Measurements from ENCODE around the gene EDNRB. TPM values are rescaled to one million over a fixed set of nuclear protein-coding genes. Genes with fewer than 3 reads are reported as not detected.

Gene EDNRB
- total and polyA plus RNA-seq, 2 experiments from 2014 or later, result 16.9 to 34.6 TPM

DNA sequence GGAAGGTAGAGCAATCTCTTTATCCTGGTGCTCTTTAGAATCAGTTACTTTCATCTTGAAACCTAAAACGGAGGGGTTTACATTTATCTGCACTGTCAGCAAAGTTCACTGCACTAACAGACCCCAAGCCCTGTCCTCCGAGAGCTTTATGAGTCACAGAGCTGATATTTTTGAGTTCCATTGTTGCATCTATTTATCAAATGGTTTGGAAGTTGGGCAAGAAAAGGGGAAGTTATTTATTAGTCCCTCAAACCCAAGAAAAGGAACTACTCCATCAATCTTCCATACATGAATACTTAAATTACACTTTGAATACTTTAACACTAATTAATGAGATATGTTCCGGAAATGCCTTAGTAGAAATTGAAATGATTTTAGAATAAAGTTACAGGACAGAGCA is 55.5 kb downstream of the EDNRB start:
- H4K20me1 ChIP-seq (ENCODE audit: insufficient read depth, poor library complexity, severe bottlenecking), result no peaks in the 10 kb centered on the region
- H3K4me2 ChIP-seq, result no peak overlapping the region
- no peaks in the 10 kb centered on the region for H3K27me3 ChIP-seq
- H3K9me2 ChIP-seq (replicated peaks; ENCODE audit: insufficient read depth), result no peaks in the 10 kb centered on the region
- H3K9me3 ChIP-seq (ENCODE audit: low read depth), result no peaks in the 10 kb centered on the region
- H3K36me3 ChIP-seq (replicated peaks; ENCODE audit: insufficient read depth, low read depth), result no peaks in the 10 kb centered on the region
- H2AFZ ChIP-seq, result no peak overlapping the region
- peaks cover 6% of the 10 kb centered on the region for H3K4me1 ChIP-seq (ENCODE audit: insufficient read depth)
- no peak for DNase-seq (ENCODE audit: low spot score)
- no peak for TF ChIP-seq EZH2 (IDR thresholded peaks at IDR 0.05; ENCODE audit: borderline replicate concordance)
- TF ChIP-seq, protein P1, sequence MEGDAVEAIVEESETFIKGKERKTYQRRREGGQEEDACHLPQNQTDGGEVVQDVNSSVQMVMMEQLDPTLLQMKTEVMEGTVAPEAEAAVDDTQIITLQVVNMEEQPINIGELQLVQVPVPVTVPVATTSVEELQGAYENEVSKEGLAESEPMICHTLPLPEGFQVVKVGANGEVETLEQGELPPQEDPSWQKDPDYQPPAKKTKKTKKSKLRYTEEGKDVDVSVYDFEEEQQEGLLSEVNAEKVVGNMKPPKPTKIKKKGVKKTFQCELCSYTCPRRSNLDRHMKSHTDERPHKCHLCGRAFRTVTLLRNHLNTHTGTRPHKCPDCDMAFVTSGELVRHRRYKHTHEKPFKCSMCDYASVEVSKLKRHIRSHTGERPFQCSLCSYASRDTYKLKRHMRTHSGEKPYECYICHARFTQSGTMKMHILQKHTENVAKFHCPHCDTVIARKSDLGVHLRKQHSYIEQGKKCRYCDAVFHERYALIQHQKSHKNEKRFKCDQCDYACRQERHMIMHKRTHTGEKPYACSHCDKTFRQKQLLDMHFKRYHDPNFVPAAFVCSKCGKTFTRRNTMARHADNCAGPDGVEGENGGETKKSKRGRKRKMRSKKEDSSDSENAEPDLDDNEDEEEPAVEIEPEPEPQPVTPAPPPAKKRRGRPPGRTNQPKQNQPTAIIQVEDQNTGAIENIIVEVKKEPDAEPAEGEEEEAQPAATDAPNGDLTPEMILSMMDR (IDR thresholded peaks at IDR 0.05; ENCODE audit: poor library complexity), result no peak
- TF ChIP-seq EZH2phosphoT487 (IDR thresholded peaks at IDR 0.05; ENCODE audit: low read depth, severe bottlenecking, unreplicated experiment), result no peak
- no peak overlapping the region for H3K4me3 ChIP-seq
- H3K79me2 ChIP-seq, result no peaks in the 10 kb centered on the region
- no peak overlapping the region for H3K27ac ChIP-seq
- 50% methylated on average over 3 of the region's 3 CpGs for WGBS (ENCODE audit: low lambda C conversion rate, missing lambda C conversion rate)

- Histone ChIP-seq H3K4me2 (no peak overlapping the region), H3K9me3 (ENCODE audit: low read depth) (no peaks in the 10 kb centered on the region), H2AFZ (no peak overlapping the region), H3K4me3 (no peak overlapping the region), H3K4me1 (ENCODE audit: insufficient read depth) (peaks cover 6% of the 10 kb centered on the region), H3K36me3 (replicated peaks; ENCODE audit: insufficient read depth, low read depth) (no peaks in the 10 kb centered on the region), H3K79me2 (no peaks in the 10 kb centered on the region), H3K27me3 (no peaks in the 10 kb centered on the region), H3K27ac (no peak overlapping the region), H4K20me1 (ENCODE audit: insufficient read depth, poor library complexity, severe bottlenecking) (no peaks in the 10 kb centered on the region), H3K9me2 (replicated peaks; ENCODE audit: insufficient read depth) (no peaks in the 10 kb centered on the region)
- 70% methylated on average over 3 of the region's 3 CpGs for WGBS (ENCODE audit: low lambda C conversion rate, missing lambda C conversion rate)
- TF ChIP-seq EZH2 (IDR thresholded peaks at IDR 0.05; ENCODE audit: borderline replicate concordance) (no peak), EZH2phosphoT487 (IDR thresholded peaks at IDR 0.05; ENCODE audit: low read depth, severe bottlenecking, unreplicated experiment) (no peak)
- TF ChIP-seq, protein P1 (IDR thresholded peaks at IDR 0.05; ENCODE audit: poor library complexity), result no peak
- no peak for DNase-seq (ENCODE audit: low spot score)
These were observed 56.9 kb downstream of the EDNRB start for GRCh38 chr13:77861741-77862140.

DNA sequence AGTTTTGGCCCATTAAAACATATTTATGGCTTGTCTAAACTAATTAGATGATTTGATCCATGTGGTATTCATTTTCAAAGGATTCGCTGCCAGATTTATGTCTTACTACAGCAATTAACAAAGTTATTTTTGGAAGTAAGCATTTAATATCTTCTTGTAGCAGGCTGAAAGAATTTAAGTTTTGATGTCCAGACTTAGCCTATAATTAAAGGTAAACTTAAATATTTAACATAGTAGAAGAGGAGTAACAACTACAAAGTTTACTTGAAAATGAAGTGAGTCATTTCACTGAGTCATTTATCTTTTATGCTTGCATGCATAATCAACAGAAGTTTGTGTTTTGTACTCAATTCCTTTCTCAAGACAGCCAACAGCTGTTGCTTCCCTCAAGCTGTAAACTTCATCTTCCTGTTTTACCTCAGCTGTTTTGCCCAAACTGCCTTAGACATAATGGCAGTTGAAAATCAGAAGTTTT is 58.1 kb downstream of the EDNRB start:
- Histone ChIP-seq H3K27ac (peak overlapping the region; percentile 14), H2AFZ (no peak overlapping the region), H3K9me2 (replicated peaks; ENCODE audit: insufficient read depth) (no peaks in the 10 kb centered on the region), H4K20me1 (ENCODE audit: insufficient read depth, poor library complexity, severe bottlenecking) (no peaks in the 10 kb centered on the region), H3K4me3 (no peak overlapping the region), H3K4me2 (no peak overlapping the region), H3K4me1 (ENCODE audit: insufficient read depth) (peaks cover 6% of the 10 kb centered on the region), H3K79me2 (no peaks in the 10 kb centered on the region), H3K9me3 (ENCODE audit: low read depth) (no peaks in the 10 kb centered on the region), H3K36me3 (replicated peaks; ENCODE audit: insufficient read depth, low read depth) (no peaks in the 10 kb centered on the region), H3K27me3 (no peaks in the 10 kb centered on the region)
- DNase-seq (ENCODE audit: low spot score), result no peak
- TF ChIP-seq EZH2 (IDR thresholded peaks at IDR 0.05; ENCODE audit: borderline replicate concordance) (no peak), EZH2phosphoT487 (IDR thresholded peaks at IDR 0.05; ENCODE audit: low read depth, severe bottlenecking, unreplicated experiment) (no peak)
- TF ChIP-seq, protein P1 (IDR thresholded peaks at IDR 0.05; ENCODE audit: poor library complexity), result no peak
- 38% methylated on average over 1 of the region's 1 CpG for WGBS (ENCODE audit: low lambda C conversion rate, missing lambda C conversion rate)

GRCh38 chr13:77859450-77859849 is 59.2 kb downstream of the EDNRB start:
- Histone ChIP-seq H3K4me1 (ENCODE audit: insufficient read depth) (no peaks in the 10 kb centered on the region), H4K20me1 (ENCODE audit: insufficient read depth, poor library complexity, severe bottlenecking) (no peaks in the 10 kb centered on the region), H2AFZ (no peak overlapping the region), H3K4me3 (no peak overlapping the region), H3K27me3 (no peaks in the 10 kb centered on the region), H3K9me3 (ENCODE audit: low read depth) (no peaks in the 10 kb centered on the region), H3K4me2 (no peak overlapping the region), H3K36me3 (replicated peaks; ENCODE audit: insufficient read depth, low read depth) (no peaks in the 10 kb centered on the region), H3K79me2 (no peaks in the 10 kb centered on the region), H3K27ac (peak overlapping the region; percentile 65), H3K9me2 (replicated peaks; ENCODE audit: insufficient read depth) (no peaks in the 10 kb centered on the region)
- DNase-seq (ENCODE audit: low spot score), result no peak
- 76% methylated on average over 8 of the region's 8 CpGs for WGBS (ENCODE audit: low lambda C conversion rate, missing lambda C conversion rate)
- TF ChIP-seq EZH2phosphoT487 (IDR thresholded peaks at IDR 0.05; ENCODE audit: low read depth, severe bottlenecking, unreplicated experiment) (no peak), EZH2 (IDR thresholded peaks at IDR 0.05; ENCODE audit: borderline replicate concordance) (no peak)
- TF ChIP-seq, protein P1 (IDR thresholded peaks at IDR 0.05; ENCODE audit: poor library complexity), result no peak
